Testis (tissue), 3 donors: ENCODE data around the gene PHGDH. TPM values are rescaled to one million over a fixed set of nuclear protein-coding genes. Genes with fewer than 3 reads are reported as not detected.

ENCODE experiments used
- DNase-seq: peaks from one replicate; pipeline ENCODE4 v3.0.0-alpha.2; 2019
- H3K27ac ChIP-seq, 2 donors: fragments of 200-600 bp; sonication (generic); one replicate each; pipeline ENCODE4 v1.5.1; 2019
- H3K27me3 ChIP-seq: fragments of 200-600 bp; sonication (generic); one replicate; pipeline ENCODE4 v1.5.1; 2019
- H3K36me3 ChIP-seq: fragments of 200-600 bp; sonication (generic); one replicate; pipeline ENCODE4 v1.5.1; 2017; ENCODE audit warnings: low read depth; ENCODE audit errors: missing control alignments
- H3K4me1 ChIP-seq: fragments of 200-600 bp; sonication (generic); one replicate; pipeline ENCODE4 v1.5.1; 2019
- H3K4me3 ChIP-seq, 2 donors: fragments of 200-600 bp; sonication (generic); one replicate each; pipeline ENCODE4 v1.5.1; 2017 to 2019
- H3K9me3 ChIP-seq: fragments of 200-600 bp; sonication (generic); one replicate; pipeline ENCODE4 v1.5.1; 2017
- CTCF ChIP-seq, 3 experiments: fragments of 450-650 bp in 2 of 3; fragments of 200-600 bp in 1 of 3; sonication (generic) in 1 of 3; IDR thresholded peaks; one replicate each; pipeline ENCODE4 v1.5.1; 2016 to 2019; ENCODE audit warnings: antibody characterized with exemption in 3 of 3, mild to moderate bottlenecking in 2 of 3, moderate library complexity in 1 of 3
- POLR2A ChIP-seq: fragments of 450-650 bp; IDR thresholded peaks from one replicate; pipeline ENCODE4 v1.6.1; 2017; ENCODE audit warnings: antibody characterized with exemption, mild to moderate bottlenecking, moderate library complexity
- WGBS, 2 donors: methylation state at CpG; one replicate each; pipeline ENCODE4 v1.1.5; 2018; 5-methylcytosine and 5-hydroxymethylcytosine counted together
- intact Hi-C: fragments of 100-400 bp; cut with DNase I; formaldehyde crosslinking; loops from one replicate; pipeline ENCODE4 v1.15.1; 2023; ENCODE audit warnings: low total_unique reads
- polyA plus RNA-seq: library from polyadenylated mRNA; stranded (reverse); fragments of 350-450 nt; fragmentation: Illumina TruSeq; extraction: RNeasy Lipid Tissue Mini Kit (QIAGEN cat#74804); gene quantifications from one replicate; pipeline ENCODE4 v1.2.3, GENCODE V29; 2014; ENCODE audit warnings: low read depth, low replicate concordance; ENCODE audit not compliant: insufficient read depth
- total RNA-seq, 2 donors: library from RNA; depleted of rRNA; stranded (reverse); fragments of >200 nt; gene quantifications; one replicate each; pipeline ENCODE4 v1.2.3, GENCODE V29; 2016

Gene PHGDH
- total and polyA plus RNA-seq, 3 donors from 2014 or later, result 85.3 to 161 (median 131) TPM

GRCh38 chr1:119670898-119671297 is 40.8 kb upstream of the PHGDH start:
- Histone ChIP-seq H3K4me3 (no peak overlapping the region), H3K36me3 (no peaks in the 10 kb centered on the region), H3K9me3 (no peaks in the 10 kb centered on the region), H3K27me3 (no peaks in the 10 kb centered on the region), H3K27ac (no peak overlapping the region), H3K4me1 (peaks cover 25% of the 10 kb centered on the region)
- intact Hi-C loops, result loop anchor here (5.0 kb wide), 1 partner anchor 49 kb away; no protein-coding TSS in a partner anchor
- no peak for DNase-seq
- WGBS, 2 donors, result 92 to 99% methylated on average over 2 of the region's 2 CpGs
- TF ChIP-seq CTCF (IDR thresholded peaks at IDR 0.05), result no peak
- TF ChIP-seq POLR2A, result no peak

GRCh38 chr1:119673171-119673940 is 38.4 kb upstream of the PHGDH start:
- peak overlapping the region in 1 of 2 donors; percentile 42 for H3K27ac ChIP-seq

GRCh38 chr1:119674111-119674526 is 37.6 kb upstream of the PHGDH start:
- H3K4me1 ChIP-seq, result peaks cover 25% of the 10 kb centered on the region
- intact Hi-C loops, result loop anchor here (5.0 kb wide), 1 partner anchor 52 kb away; no protein-coding TSS in a partner anchor
- no peak for TF ChIP-seq CTCF (IDR thresholded peaks at IDR 0.05)
- TF ChIP-seq POLR2A, result no peak
- WGBS, 2 donors, result 21 to 35% methylated on average over 4 of the region's 4 CpGs
- H3K9me3 ChIP-seq, result no peaks in the 10 kb centered on the region
- no peak overlapping the region for H3K4me3 ChIP-seq
- H3K27ac ChIP-seq, result peak overlapping the region; percentile 15 to 42
- no peaks in the 10 kb centered on the region for H3K36me3 ChIP-seq
- peak; percentile 79 for DNase-seq
- H3K27me3 ChIP-seq, result no peaks in the 10 kb centered on the region

More at GRCh38 chr1:119673171-119673940, 38.4 kb upstream of the PHGDH start:
- no peaks in the 10 kb centered on the region for H3K36me3 ChIP-seq
- 78 to 80% methylated on average over 4 of the region's 4 CpGs for WGBS, 2 donors
- intact Hi-C loops, result loop anchor here (5.0 kb wide), 1 partner anchor 51 kb away; no protein-coding TSS in a partner anchor
- no peak overlapping the region for H3K4me3 ChIP-seq
- H3K27me3 ChIP-seq, result no peaks in the 10 kb centered on the region
- TF ChIP-seq CTCF (IDR thresholded peaks at IDR 0.05) (no peak), POLR2A (no peak)
- DNase-seq, result no peak
- H3K4me1 ChIP-seq, result peaks cover 25% of the 10 kb centered on the region
- H3K9me3 ChIP-seq, result no peaks in the 10 kb centered on the region

GRCh38 chr1:119674835-119675289 is 36.9 kb upstream of the PHGDH start:
- Histone ChIP-seq H3K27ac (peak overlapping the region; percentile 67 to 75), H3K27me3 (no peaks in the 10 kb centered on the region), H3K9me3 (no peaks in the 10 kb centered on the region), H3K4me1 (peaks cover 25% of the 10 kb centered on the region), H3K4me3 (peak overlapping the region; percentile 16 to 40), H3K36me3 (no peaks in the 10 kb centered on the region)
- no peak for DNase-seq
- no peak for TF ChIP-seq POLR2A
- WGBS, 2 donors, result 27 to 34% methylated on average over 6 of the region's 6 CpGs
- intact Hi-C loops, result loop anchor here (5.0 kb wide), 1 partner anchor 53 kb away; no protein-coding TSS in a partner anchor
